ENCODE results near the gene GPC1.

DNA sequence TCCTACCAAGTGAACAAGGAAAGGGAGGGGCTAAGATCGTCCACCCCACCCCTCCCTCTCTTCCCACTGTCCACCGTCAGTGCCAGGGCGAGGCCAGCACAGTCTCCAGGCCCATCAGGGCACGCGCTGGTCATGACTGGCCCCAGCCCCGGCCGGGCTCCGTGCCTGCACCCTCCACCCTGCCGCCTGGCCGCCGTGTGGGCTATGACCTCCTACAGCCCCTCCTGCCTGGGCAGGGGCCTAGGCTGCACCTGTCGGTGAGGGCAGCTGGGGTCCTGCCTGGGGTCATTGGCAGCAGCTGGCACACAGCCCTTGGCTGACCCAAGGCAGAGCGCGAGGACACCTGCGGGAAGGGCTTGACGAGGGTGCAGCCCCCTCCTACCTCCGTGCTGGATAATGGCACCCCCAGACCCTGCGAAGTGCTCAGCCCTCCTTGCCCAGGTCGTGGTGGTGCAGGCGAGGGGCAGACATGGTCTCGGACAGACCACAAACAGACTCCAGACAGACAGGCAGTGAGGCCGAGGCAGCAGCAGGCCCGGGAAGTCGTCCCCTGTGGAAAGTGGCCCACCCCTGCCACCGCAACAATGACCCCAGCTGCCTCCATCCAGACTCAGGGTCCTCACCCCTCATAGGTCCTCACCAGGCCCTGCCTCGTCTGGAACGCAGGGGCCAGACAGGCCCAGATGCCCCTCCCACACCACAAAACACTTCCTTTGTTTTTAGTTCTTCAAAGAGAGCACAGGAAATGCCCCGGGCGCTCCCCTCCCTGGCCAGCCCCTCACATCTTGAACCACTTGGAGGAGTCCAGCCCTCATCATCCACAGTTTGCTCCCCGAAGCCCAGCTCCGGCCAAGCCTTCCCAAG, 43.1 kb upstream of the GPC1 start:
- TF ChIP-seq POLR2AphosphoS5 (IDR thresholded peaks at IDR 0.05; ENCODE audit: low read depth, low read length), result no peak
- no peak for TF ChIP-seq POLR2A (IDR thresholded peaks at IDR 0.05; ENCODE audit: low read depth, low read length)
- TF ChIP-seq TAF1 (IDR thresholded peaks at IDR 0.05; ENCODE audit: low read depth, low read length), result no peak
- no peak for TF ChIP-seq SPI1 (IDR thresholded peaks at IDR 0.05; ENCODE audit: low read depth, low read length)
- TF ChIP-seq PAX5 (IDR thresholded peaks at IDR 0.05; ENCODE audit: insufficient read depth, low read length, severe bottlenecking), result no peak

Data from GM12891 (cell line).